ENCODE measurements around the gene SH3BP2.

SH3BP2 gene

DNA sequence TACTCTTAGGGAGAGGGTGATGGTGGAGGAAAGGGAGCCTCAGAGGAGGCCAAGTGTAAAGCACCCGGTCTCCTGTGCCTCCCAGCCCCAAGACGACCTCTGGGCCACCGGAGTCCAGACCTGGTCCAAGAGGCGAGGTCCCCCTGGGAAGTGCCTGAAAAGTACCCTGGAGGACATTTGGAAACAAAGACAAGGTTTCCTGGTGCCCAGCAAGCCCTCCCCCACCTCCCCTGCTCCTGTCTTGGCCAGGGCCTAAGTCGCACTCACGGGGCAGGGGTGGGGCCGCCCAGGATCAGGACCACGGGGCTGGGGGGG, 532 bp upstream of the SH3BP2 start:
- TF ChIP-seq, protein P1, sequence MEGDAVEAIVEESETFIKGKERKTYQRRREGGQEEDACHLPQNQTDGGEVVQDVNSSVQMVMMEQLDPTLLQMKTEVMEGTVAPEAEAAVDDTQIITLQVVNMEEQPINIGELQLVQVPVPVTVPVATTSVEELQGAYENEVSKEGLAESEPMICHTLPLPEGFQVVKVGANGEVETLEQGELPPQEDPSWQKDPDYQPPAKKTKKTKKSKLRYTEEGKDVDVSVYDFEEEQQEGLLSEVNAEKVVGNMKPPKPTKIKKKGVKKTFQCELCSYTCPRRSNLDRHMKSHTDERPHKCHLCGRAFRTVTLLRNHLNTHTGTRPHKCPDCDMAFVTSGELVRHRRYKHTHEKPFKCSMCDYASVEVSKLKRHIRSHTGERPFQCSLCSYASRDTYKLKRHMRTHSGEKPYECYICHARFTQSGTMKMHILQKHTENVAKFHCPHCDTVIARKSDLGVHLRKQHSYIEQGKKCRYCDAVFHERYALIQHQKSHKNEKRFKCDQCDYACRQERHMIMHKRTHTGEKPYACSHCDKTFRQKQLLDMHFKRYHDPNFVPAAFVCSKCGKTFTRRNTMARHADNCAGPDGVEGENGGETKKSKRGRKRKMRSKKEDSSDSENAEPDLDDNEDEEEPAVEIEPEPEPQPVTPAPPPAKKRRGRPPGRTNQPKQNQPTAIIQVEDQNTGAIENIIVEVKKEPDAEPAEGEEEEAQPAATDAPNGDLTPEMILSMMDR (IDR thresholded peaks at IDR 0.05; ENCODE audit: low read length, missing control alignments) = no peak
- DNase-seq (ENCODE audit: low read depth) = no peak
- H3K4me3 ChIP-seq (replicated peaks; ENCODE audit: low read depth, low read length) = no peak overlapping the region

DNA sequence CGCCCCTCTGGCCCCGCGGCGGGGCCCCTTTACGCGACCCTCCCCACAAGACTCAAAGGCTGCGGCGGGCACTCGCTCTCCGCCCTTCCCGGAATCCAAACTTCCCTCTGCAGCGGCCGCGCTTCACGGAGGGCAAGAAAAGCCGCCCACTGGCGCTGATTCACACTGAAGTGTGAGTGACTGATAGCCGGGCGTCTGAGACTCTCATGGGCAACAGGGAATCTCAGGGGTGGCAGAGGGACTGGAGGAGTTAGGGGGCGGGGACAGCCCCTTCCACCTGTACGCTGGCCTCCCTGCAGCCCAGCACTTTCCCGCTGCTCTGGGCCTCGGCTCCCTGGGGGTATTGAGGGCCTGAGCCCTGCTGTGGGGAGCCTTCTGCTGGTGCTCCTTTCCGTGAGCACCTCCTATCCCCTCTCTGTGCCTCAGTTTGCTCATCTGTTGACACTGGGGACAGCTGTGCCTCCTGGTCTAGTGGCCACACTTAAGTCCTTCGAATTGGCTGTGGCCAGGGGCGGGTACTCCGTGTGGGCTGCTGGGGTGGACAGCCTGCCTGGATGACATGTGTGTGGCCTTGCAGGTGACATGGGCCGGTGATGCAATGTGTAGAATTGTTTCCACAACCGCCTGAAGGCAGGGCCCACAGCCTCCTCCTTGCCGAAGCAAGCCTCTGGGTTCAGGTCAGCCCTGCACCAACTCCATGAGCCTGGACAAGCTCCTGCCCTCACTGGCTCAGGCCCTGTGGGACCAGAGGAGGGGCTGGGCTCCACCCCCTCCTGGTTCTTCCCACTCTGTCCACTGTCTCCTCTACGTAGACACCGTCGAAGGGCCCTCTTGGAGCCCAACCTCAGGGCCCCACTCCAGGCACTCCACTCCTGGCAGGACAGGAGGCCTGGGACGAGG, 951 bp downstream of the SH3BP2 start:
- peak overlapping the region; percentile 65 for H3K4me3 ChIP-seq (replicated peaks; ENCODE audit: low read depth, low read length)
- TF ChIP-seq, protein P1 (IDR thresholded peaks at IDR 0.05; ENCODE audit: low read length, missing control alignments) = no peak
- DNase-seq (ENCODE audit: low read depth) = peak; percentile 57

DNA sequence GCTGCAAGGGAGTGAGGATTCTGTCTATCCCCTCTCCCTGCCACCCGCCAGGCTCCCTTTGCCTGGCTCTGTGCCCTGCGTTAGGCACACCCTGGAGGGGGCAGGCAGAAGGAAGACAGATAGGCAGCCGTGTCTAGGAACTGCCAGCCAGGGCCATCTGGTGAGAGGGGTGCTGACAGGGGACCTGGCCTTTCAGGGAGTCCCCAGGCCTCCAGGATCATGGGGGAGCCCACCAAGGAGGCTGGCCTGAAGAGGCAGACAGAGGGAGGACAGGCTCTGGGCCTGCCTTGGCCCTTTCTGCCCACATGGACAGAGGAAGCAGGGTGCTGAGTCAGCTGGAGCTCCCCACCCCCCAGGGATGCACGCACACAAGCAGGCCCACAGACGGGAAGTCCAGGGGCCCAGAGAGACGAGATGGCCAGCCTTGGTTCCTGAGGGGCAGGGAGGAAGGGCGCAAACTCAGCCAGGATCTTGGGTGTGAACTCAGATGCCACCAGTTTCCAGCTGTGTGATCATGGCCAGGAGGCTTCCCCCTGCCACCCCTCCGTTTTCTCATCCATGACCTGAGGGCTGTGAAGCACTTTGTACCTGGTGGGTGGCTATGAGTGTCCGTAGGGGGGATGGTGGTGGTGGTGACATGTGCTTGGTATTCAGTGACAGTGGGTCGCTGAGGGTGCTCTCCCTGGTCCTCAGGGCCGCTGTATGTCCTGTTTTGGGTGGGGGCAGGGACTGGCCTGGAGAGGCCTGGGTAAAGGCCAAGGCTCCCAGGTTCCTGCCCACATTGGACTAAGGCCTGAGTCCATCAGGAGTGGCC, 1.8 kb downstream of the SH3BP2 start:
- TF ChIP-seq, protein P1 (IDR thresholded peaks at IDR 0.05; ENCODE audit: low read length, missing control alignments) = no peak
- peak overlapping the region; percentile 65 for H3K4me3 ChIP-seq (replicated peaks; ENCODE audit: low read depth, low read length)
- DNase-seq (ENCODE audit: low read depth) = peak; percentile 86

DNA sequence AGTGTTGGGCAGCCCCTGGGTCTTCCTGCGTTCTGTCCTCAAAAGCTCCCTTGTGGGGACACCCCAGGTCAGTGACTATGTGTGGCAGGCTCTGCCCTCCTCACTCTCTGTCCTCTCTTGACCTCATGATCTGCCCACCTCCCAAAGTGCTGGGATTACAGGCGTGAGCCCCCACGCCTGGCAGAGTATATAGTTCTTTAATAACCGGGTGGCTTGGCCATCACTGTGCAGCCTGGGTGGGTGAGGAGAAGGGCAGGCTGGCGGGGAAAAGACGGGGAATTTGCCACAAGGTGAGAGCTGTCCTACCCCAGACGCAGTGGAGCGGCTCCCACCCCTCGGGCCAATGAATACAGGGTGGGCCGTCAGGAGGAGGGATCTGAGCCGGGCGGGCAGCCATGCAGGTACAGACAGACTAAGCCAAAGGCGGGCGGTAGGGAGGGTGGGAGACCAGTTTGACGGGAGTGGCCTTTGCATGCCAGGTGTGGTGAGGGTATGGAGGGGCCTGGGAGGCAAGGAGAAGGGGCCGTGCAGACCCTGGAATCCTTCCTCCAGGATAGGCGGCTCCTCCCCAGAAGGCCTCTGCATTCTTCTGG, 2.5 kb downstream of the SH3BP2 start:
- no peak overlapping the region for H3K4me3 ChIP-seq (replicated peaks; ENCODE audit: low read depth, low read length)
- TF ChIP-seq, protein P1 (IDR thresholded peaks at IDR 0.05; ENCODE audit: low read length, missing control alignments) = no peak
- DNase-seq (ENCODE audit: low read depth) = no peak

DNA sequence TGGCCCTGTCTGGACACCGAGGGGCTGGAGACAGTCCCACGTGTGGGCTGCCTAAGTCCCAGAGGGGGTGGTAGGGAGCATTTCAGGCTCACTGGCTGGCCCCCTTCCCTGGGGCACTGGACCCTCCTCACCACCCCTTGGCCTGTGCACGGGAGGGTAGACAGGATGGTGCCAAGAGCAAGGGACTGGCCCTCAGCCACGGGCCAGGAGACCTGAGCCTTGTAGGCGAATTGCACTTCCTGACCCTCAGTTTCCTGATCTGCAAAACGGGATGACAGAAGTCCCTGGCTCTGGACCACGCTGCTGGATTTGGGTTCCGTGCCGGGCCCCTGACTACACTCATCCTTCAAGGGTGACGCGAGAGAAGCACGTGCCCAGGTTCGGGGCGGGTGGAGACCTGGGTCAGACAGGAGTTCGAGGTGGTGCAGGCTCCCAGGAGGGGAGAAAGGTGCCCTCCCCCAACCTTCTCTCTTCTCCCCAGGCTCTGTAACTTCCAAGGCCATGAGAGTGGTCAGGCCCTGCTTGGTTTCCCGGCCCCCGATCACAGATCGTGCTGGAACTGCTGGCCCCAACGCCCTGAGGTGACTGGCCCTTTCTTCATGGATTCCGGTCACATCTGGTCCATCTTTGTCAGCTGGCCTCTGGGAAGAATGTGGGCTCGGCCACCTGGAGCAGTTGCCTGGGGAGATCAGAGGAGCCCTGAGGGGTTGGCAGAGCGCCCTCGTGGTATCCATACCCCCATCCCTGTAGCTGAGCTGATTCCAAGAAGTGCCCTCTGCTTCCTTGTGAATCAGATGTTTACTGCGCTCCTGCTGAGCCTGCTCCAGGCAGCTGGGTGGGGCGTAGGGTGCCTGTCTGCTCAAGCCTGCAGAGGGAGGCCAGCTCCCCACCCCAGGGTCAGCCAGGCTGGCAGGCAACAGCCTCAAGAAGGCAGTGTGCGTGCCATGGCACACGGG, 3.3 kb downstream of the SH3BP2 start:
- TF ChIP-seq, protein P1 (IDR thresholded peaks at IDR 0.05; ENCODE audit: low read length, missing control alignments) = no peak
- DNase-seq (ENCODE audit: low read depth) = no peak
- no peak overlapping the region for H3K4me3 ChIP-seq (replicated peaks; ENCODE audit: low read depth, low read length)
